ENCODE measurements around the gene REPIN1.
A peak's percentile ranks its signal among the peaks of the same experiment; 100 is the strongest.

The REPIN1 gene

GRCh38 chr7:150400008-150400787 is 31.6 kb downstream of the REPIN1 start:
- peak in 1 of 2 donors; percentile 40 for DNase-seq
- Histone ChIP-seq H3K36me3 (peaks cover 3 to 33% (median 14%) of the 10 kb centered on the region in 3 donors), H3K27ac (no peak overlapping the region), H3K9me3 (no peaks in the 10 kb centered on the region), H3K4me1 (peaks cover 0 to 15% (median 11%) of the 10 kb centered on the region in 4 donors), H3K4me3 (no peak overlapping the region), H3K27me3 (no peaks in the 10 kb centered on the region)
- TF ChIP-seq CTCF (IDR thresholded peaks at IDR 0.05), result no peak
- intact Hi-C loops (cut with DNase I; ENCODE audit: low total_unique reads), result loop anchor here (10.0 kb wide), 1 partner anchor 625 kb away; the partner anchor contains the start of gene ZNF467

GRCh38 chr7:150400788-150401423 is 32.3 kb downstream of the REPIN1 start:
- Histone ChIP-seq H3K9me3 (no peaks in the 10 kb centered on the region), H3K27me3 (no peaks in the 10 kb centered on the region), H3K36me3 (peaks cover 3 to 32% (median 14%) of the 10 kb centered on the region in 3 donors), H3K4me3 (no peak overlapping the region), H3K4me1 (peaks cover 0 to 19% (median 13%) of the 10 kb centered on the region in 4 donors), H3K27ac (no peak overlapping the region)
- intact Hi-C loops (cut with DNase I; ENCODE audit: low total_unique reads), result loop anchor here (10.0 kb wide), 1 partner anchor 626 kb away; the partner anchor contains the start of gene ZNF467
- TF ChIP-seq CTCF (IDR thresholded peaks at IDR 0.05), result no peak
- DNase-seq, result no peak

GRCh38 chr7:150401424-150401790 is 32.8 kb downstream of the REPIN1 start:
- H3K4me1 ChIP-seq, result peaks cover 0 to 24% (median 18%) of the 10 kb centered on the region in 4 donors

GRCh38 chr7:150401861-150402631 is 33.4 kb downstream of the REPIN1 start:
- Histone ChIP-seq H3K27ac (no peak overlapping the region), H3K36me3 (peaks cover 3 to 21% (median 7%) of the 10 kb centered on the region in 3 donors), H3K9me3 (no peaks in the 10 kb centered on the region), H3K4me1 (peaks cover 0 to 29% (median 23%) of the 10 kb centered on the region in 4 donors), H3K27me3 (no peaks in the 10 kb centered on the region), H3K4me3 (no peak overlapping the region)
- intact Hi-C loops (cut with DNase I; ENCODE audit: low total_unique reads), result loop anchor here (10.0 kb wide), 1 partner anchor 627 kb away; the partner anchor contains the start of gene ZNF467
- DNase-seq, result no peak
- TF ChIP-seq CTCF (IDR thresholded peaks at IDR 0.05), result no peak

More at GRCh38 chr7:150401424-150401790, 32.8 kb downstream of the REPIN1 start:
- no peak for TF ChIP-seq CTCF (IDR thresholded peaks at IDR 0.05)
- intact Hi-C loops (cut with DNase I; ENCODE audit: low total_unique reads), result loop anchor here (10.0 kb wide), 1 partner anchor 627 kb away; the partner anchor contains the start of gene ZNF467
- H3K9me3 ChIP-seq, result no peaks in the 10 kb centered on the region
- no peak overlapping the region for H3K27ac ChIP-seq
- H3K27me3 ChIP-seq, result no peaks in the 10 kb centered on the region
- H3K4me3 ChIP-seq, result no peak overlapping the region
- DNase-seq, result no peak
- H3K36me3 ChIP-seq, result peaks cover 3 to 27% (median 12%) of the 10 kb centered on the region in 3 donors

- Histone ChIP-seq H3K27me3 (no peaks in the 10 kb centered on the region), H3K4me1 (peaks cover 0 to 29% (median 23%) of the 10 kb centered on the region in 4 donors), H3K36me3 (peaks cover 2 to 19% (median 5%) of the 10 kb centered on the region in 3 donors), H3K9me3 (no peaks in the 10 kb centered on the region), H3K4me3 (no peak overlapping the region), H3K27ac (no peak overlapping the region)
- intact Hi-C loops (cut with DNase I; ENCODE audit: low total_unique reads), result loop anchor here (10.0 kb wide), 1 partner anchor 628 kb away; the partner anchor contains the start of gene ZNF467
- TF ChIP-seq CTCF (IDR thresholded peaks at IDR 0.05), result no peak
- DNase-seq, result no peak
Measured at GRCh38 chr7:150402671-150403321, 34.2 kb downstream of the REPIN1 start.
